ENCODE measurements around the gene OPTC.

OPTC gene

GRCh38 chr1:203538726-203539125 lies 44.8 kb downstream of the OPTC start:
- Histone ChIP-seq H3K36me3 (ENCODE audit: control insufficient read depth in 1 of 2, insufficient read depth in 2 of 2, low read length in 2 of 2) (no peaks in the 10 kb centered on the region), H3K9me3 (ENCODE audit: control insufficient read depth in 1 of 2, low read length in 2 of 2) (no peaks in the 10 kb centered on the region), H3K4me1 (ENCODE audit: control insufficient read depth in 1 of 2, insufficient read depth in 2 of 2, low read length in 2 of 2) (peaks cover 17 to 28% of the 10 kb centered on the region in 2 donors), H3K4me3 (ENCODE audit: low read depth in 1 of 2, low read length in 2 of 2) (no peak overlapping the region), H3K27me3 (ENCODE audit: control insufficient read depth in 1 of 2, insufficient read depth in 2 of 2, low read length in 2 of 2) (no peaks in the 10 kb centered on the region), H3K9ac (ENCODE audit: low read depth in 1 of 2, low read length in 2 of 2) (no peak overlapping the region), H3K27ac (ENCODE audit: low read depth, low read length) (no peak overlapping the region)

GRCh38 chr1:203539831-203540546 lies 46.0 kb downstream of the OPTC start:
- Histone ChIP-seq H3K4me1 (ENCODE audit: control insufficient read depth in 1 of 2, insufficient read depth in 2 of 2, low read length in 2 of 2) (peaks cover 17 to 22% of the 10 kb centered on the region in 2 donors), H3K27me3 (ENCODE audit: control insufficient read depth in 1 of 2, insufficient read depth in 2 of 2, low read length in 2 of 2) (no peaks in the 10 kb centered on the region), H3K27ac (ENCODE audit: low read depth, low read length) (no peak overlapping the region)

GRCh38 chr1:203544485-203544884 lies 50.5 kb downstream of the OPTC start:
- Histone ChIP-seq H3K9me3 (ENCODE audit: control insufficient read depth in 1 of 2, low read length in 2 of 2) (no peaks in the 10 kb centered on the region), H3K27ac (ENCODE audit: low read depth, low read length) (no peak overlapping the region)

More at GRCh38 chr1:203539831-203540546, 46.0 kb downstream of the OPTC start:
- Histone ChIP-seq H3K9me3 (ENCODE audit: control insufficient read depth in 1 of 2, low read length in 2 of 2) (no peaks in the 10 kb centered on the region), H3K9ac (ENCODE audit: low read depth in 1 of 2, low read length in 2 of 2) (no peak overlapping the region), H3K36me3 (ENCODE audit: control insufficient read depth in 1 of 2, insufficient read depth in 2 of 2, low read length in 2 of 2) (no peaks in the 10 kb centered on the region), H3K4me3 (ENCODE audit: low read depth in 1 of 2, low read length in 2 of 2) (no peak overlapping the region)

GRCh38 chr1:203544978-203545816 lies 51.2 kb downstream of the OPTC start:
- no peaks in the 10 kb centered on the region for H3K36me3 ChIP-seq (ENCODE audit: control insufficient read depth in 1 of 2, insufficient read depth in 2 of 2, low read length in 2 of 2)
- no peaks in the 10 kb centered on the region for H3K9me3 ChIP-seq (ENCODE audit: control insufficient read depth in 1 of 2, low read length in 2 of 2)
- H3K27me3 ChIP-seq (ENCODE audit: control insufficient read depth in 1 of 2, insufficient read depth in 2 of 2, low read length in 2 of 2), result no peaks in the 10 kb centered on the region
- H3K4me3 ChIP-seq (ENCODE audit: low read depth in 1 of 2, low read length in 2 of 2), result no peak overlapping the region
- no peak overlapping the region for H3K27ac ChIP-seq (ENCODE audit: low read depth, low read length)
- H3K4me1 ChIP-seq (ENCODE audit: control insufficient read depth in 1 of 2, insufficient read depth in 2 of 2, low read length in 2 of 2), result no peaks in the 10 kb centered on the region
- no peak overlapping the region for H3K9ac ChIP-seq (ENCODE audit: low read depth in 1 of 2, low read length in 2 of 2)

More at GRCh38 chr1:203544485-203544884, 50.5 kb downstream of the OPTC start:
- Histone ChIP-seq H3K4me3 (ENCODE audit: low read depth in 1 of 2, low read length in 2 of 2) (no peak overlapping the region), H3K9ac (ENCODE audit: low read depth in 1 of 2, low read length in 2 of 2) (no peak overlapping the region), H3K4me1 (ENCODE audit: control insufficient read depth in 1 of 2, insufficient read depth in 2 of 2, low read length in 2 of 2) (no peaks in the 10 kb centered on the region), H3K36me3 (ENCODE audit: control insufficient read depth in 1 of 2, insufficient read depth in 2 of 2, low read length in 2 of 2) (no peaks in the 10 kb centered on the region), H3K27me3 (ENCODE audit: control insufficient read depth in 1 of 2, insufficient read depth in 2 of 2, low read length in 2 of 2) (no peaks in the 10 kb centered on the region)

- Histone ChIP-seq H3K4me1 (ENCODE audit: control insufficient read depth in 1 of 2, insufficient read depth in 2 of 2, low read length in 2 of 2) (no peaks in the 10 kb centered on the region), H3K4me3 (ENCODE audit: low read depth in 1 of 2, low read length in 2 of 2) (no peak overlapping the region), H3K36me3 (ENCODE audit: control insufficient read depth in 1 of 2, insufficient read depth in 2 of 2, low read length in 2 of 2) (no peaks in the 10 kb centered on the region), H3K27me3 (ENCODE audit: control insufficient read depth in 1 of 2, insufficient read depth in 2 of 2, low read length in 2 of 2) (no peaks in the 10 kb centered on the region), H3K27ac (ENCODE audit: low read depth, low read length) (no peak overlapping the region), H3K9ac (ENCODE audit: low read depth in 1 of 2, low read length in 2 of 2) (no peak overlapping the region), H3K9me3 (ENCODE audit: control insufficient read depth in 1 of 2, low read length in 2 of 2) (no peaks in the 10 kb centered on the region)
These were observed 52.3 kb downstream of the OPTC start for GRCh38 chr1:203546274-203546673.

GRCh38 chr1:203547147-203547546 lies 53.2 kb downstream of the OPTC start:
- Histone ChIP-seq H3K27ac (ENCODE audit: low read depth, low read length) (no peak overlapping the region), H3K4me3 (ENCODE audit: low read depth in 1 of 2, low read length in 2 of 2) (no peak overlapping the region), H3K9me3 (ENCODE audit: control insufficient read depth in 1 of 2, low read length in 2 of 2) (no peaks in the 10 kb centered on the region), H3K4me1 (ENCODE audit: control insufficient read depth in 1 of 2, insufficient read depth in 2 of 2, low read length in 2 of 2) (no peaks in the 10 kb centered on the region), H3K27me3 (ENCODE audit: control insufficient read depth in 1 of 2, insufficient read depth in 2 of 2, low read length in 2 of 2) (no peaks in the 10 kb centered on the region), H3K36me3 (ENCODE audit: control insufficient read depth in 1 of 2, insufficient read depth in 2 of 2, low read length in 2 of 2) (no peaks in the 10 kb centered on the region), H3K9ac (ENCODE audit: low read depth in 1 of 2, low read length in 2 of 2) (no peak overlapping the region)

- H3K9me3 ChIP-seq (ENCODE audit: control insufficient read depth in 1 of 2, low read length in 2 of 2), result no peaks in the 10 kb centered on the region
- H3K4me1 ChIP-seq (ENCODE audit: control insufficient read depth in 1 of 2, insufficient read depth in 2 of 2, low read length in 2 of 2), result no peaks in the 10 kb centered on the region
- H3K4me3 ChIP-seq (ENCODE audit: low read depth in 1 of 2, low read length in 2 of 2), result no peak overlapping the region
- H3K27ac ChIP-seq (ENCODE audit: low read depth, low read length), result no peak overlapping the region
- no peaks in the 10 kb centered on the region for H3K36me3 ChIP-seq (ENCODE audit: control insufficient read depth in 1 of 2, insufficient read depth in 2 of 2, low read length in 2 of 2)
- no peaks in the 10 kb centered on the region for H3K27me3 ChIP-seq (ENCODE audit: control insufficient read depth in 1 of 2, insufficient read depth in 2 of 2, low read length in 2 of 2)
- H3K9ac ChIP-seq (ENCODE audit: low read depth in 1 of 2, low read length in 2 of 2), result no peak overlapping the region
These were observed 53.9 kb downstream of the OPTC start for GRCh38 chr1:203547771-203548421.

GRCh38 chr1:203548892-203549291 lies 54.9 kb downstream of the OPTC start:
- H3K36me3 ChIP-seq (ENCODE audit: control insufficient read depth in 1 of 2, insufficient read depth in 2 of 2, low read length in 2 of 2), result no peaks in the 10 kb centered on the region
- no peaks in the 10 kb centered on the region for H3K27me3 ChIP-seq (ENCODE audit: control insufficient read depth in 1 of 2, insufficient read depth in 2 of 2, low read length in 2 of 2)
- no peak overlapping the region for H3K27ac ChIP-seq (ENCODE audit: low read depth, low read length)
- H3K9me3 ChIP-seq (ENCODE audit: control insufficient read depth in 1 of 2, low read length in 2 of 2), result no peaks in the 10 kb centered on the region
- H3K9ac ChIP-seq (ENCODE audit: low read depth in 1 of 2, low read length in 2 of 2), result no peak overlapping the region
- H3K4me1 ChIP-seq (ENCODE audit: control insufficient read depth in 1 of 2, insufficient read depth in 2 of 2, low read length in 2 of 2), result no peaks in the 10 kb centered on the region
- no peak overlapping the region for H3K4me3 ChIP-seq (ENCODE audit: low read depth in 1 of 2, low read length in 2 of 2)

- Histone ChIP-seq H3K9me3 (ENCODE audit: control insufficient read depth in 1 of 2, low read length in 2 of 2) (no peaks in the 10 kb centered on the region), H3K27me3 (ENCODE audit: control insufficient read depth in 1 of 2, insufficient read depth in 2 of 2, low read length in 2 of 2) (no peaks in the 10 kb centered on the region), H3K27ac (ENCODE audit: low read depth, low read length) (no peak overlapping the region), H3K4me3 (ENCODE audit: low read depth in 1 of 2, low read length in 2 of 2) (no peak overlapping the region), H3K36me3 (ENCODE audit: control insufficient read depth in 1 of 2, insufficient read depth in 2 of 2, low read length in 2 of 2) (no peaks in the 10 kb centered on the region), H3K9ac (ENCODE audit: low read depth in 1 of 2, low read length in 2 of 2) (no peak overlapping the region), H3K4me1 (ENCODE audit: control insufficient read depth in 1 of 2, insufficient read depth in 2 of 2, low read length in 2 of 2) (no peaks in the 10 kb centered on the region)
These were observed 55.4 kb downstream of the OPTC start for GRCh38 chr1:203549309-203549708.

- Histone ChIP-seq H3K27me3 (ENCODE audit: control insufficient read depth in 1 of 2, insufficient read depth in 2 of 2, low read length in 2 of 2) (no peaks in the 10 kb centered on the region), H3K27ac (ENCODE audit: low read depth, low read length) (no peak overlapping the region), H3K9me3 (ENCODE audit: control insufficient read depth in 1 of 2, low read length in 2 of 2) (no peaks in the 10 kb centered on the region), H3K4me1 (ENCODE audit: control insufficient read depth in 1 of 2, insufficient read depth in 2 of 2, low read length in 2 of 2) (no peaks in the 10 kb centered on the region), H3K9ac (ENCODE audit: low read depth in 1 of 2, low read length in 2 of 2) (no peak overlapping the region), H3K36me3 (ENCODE audit: control insufficient read depth in 1 of 2, insufficient read depth in 2 of 2, low read length in 2 of 2) (no peaks in the 10 kb centered on the region), H3K4me3 (ENCODE audit: low read depth in 1 of 2, low read length in 2 of 2) (no peak overlapping the region)
These were observed 56.9 kb downstream of the OPTC start for GRCh38 chr1:203550846-203551245.

Data from duodenal mucosa (tissue), 2 donors.